Measurements from ENCODE around the gene MKKS. TPM values are rescaled to one million over a fixed set of nuclear protein-coding genes. Genes with fewer than 3 reads are reported as not detected.

Gene MKKS
- total and polyA plus RNA-seq, 2 donors from 2014 or later = 17.8 to 49.2 TPM

DNA sequence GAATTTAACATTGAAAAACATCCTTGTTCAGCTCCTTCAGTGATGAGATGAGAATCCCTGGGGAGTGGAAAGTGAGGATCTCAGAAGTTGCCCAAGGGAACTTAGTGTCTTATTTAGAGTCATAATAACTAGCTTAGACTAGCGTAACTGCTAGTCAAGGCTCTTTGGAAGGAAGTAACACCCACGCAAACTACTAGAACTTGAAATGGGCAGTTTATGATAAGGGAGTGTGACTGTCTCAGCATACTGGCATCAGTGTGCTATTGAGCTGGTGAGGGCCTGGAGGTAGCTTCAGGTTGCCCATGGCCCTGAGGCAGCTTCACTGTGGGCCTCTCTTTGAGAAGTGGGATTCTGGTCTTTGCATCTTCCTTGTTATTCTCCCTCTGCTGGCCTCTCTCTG, 41.2 kb upstream of the MKKS start:
- TF ChIP-seq, protein P1, sequence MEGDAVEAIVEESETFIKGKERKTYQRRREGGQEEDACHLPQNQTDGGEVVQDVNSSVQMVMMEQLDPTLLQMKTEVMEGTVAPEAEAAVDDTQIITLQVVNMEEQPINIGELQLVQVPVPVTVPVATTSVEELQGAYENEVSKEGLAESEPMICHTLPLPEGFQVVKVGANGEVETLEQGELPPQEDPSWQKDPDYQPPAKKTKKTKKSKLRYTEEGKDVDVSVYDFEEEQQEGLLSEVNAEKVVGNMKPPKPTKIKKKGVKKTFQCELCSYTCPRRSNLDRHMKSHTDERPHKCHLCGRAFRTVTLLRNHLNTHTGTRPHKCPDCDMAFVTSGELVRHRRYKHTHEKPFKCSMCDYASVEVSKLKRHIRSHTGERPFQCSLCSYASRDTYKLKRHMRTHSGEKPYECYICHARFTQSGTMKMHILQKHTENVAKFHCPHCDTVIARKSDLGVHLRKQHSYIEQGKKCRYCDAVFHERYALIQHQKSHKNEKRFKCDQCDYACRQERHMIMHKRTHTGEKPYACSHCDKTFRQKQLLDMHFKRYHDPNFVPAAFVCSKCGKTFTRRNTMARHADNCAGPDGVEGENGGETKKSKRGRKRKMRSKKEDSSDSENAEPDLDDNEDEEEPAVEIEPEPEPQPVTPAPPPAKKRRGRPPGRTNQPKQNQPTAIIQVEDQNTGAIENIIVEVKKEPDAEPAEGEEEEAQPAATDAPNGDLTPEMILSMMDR (IDR thresholded peaks at IDR 0.05; ENCODE audit: borderline replicate concordance, extremely low read depth, insufficient read depth) = no peak
- Histone ChIP-seq H3K36me3 (ENCODE audit: control insufficient read depth in 2 of 3, insufficient read depth in 3 of 3, low read length in 3 of 3) (no peaks in the 10 kb centered on the region), H3K27ac (ENCODE audit: low read depth in 2 of 2, low read length in 2 of 2) (no peak overlapping the region), H3K4me3 (ENCODE audit: low read length in 3 of 3) (no peak overlapping the region), H3K27me3 (ENCODE audit: control insufficient read depth, insufficient read depth, low read length) (no peaks in the 10 kb centered on the region), H3K9ac (ENCODE audit: low read length in 3 of 3) (no peak overlapping the region), H3K9me3 (ENCODE audit: control insufficient read depth in 2 of 3, insufficient read depth in 1 of 3, low read length in 3 of 3) (no peaks in the 10 kb centered on the region), H3K4me1 (ENCODE audit: control insufficient read depth in 2 of 3, insufficient read depth in 2 of 3, low read depth in 1 of 3, low read length in 3 of 3) (no peaks in the 10 kb centered on the region)
- DNase-seq (no peak), FAIRE-seq (no peak)
- intact Hi-C loops (cut with DNase I) = no loop called here

DNA sequence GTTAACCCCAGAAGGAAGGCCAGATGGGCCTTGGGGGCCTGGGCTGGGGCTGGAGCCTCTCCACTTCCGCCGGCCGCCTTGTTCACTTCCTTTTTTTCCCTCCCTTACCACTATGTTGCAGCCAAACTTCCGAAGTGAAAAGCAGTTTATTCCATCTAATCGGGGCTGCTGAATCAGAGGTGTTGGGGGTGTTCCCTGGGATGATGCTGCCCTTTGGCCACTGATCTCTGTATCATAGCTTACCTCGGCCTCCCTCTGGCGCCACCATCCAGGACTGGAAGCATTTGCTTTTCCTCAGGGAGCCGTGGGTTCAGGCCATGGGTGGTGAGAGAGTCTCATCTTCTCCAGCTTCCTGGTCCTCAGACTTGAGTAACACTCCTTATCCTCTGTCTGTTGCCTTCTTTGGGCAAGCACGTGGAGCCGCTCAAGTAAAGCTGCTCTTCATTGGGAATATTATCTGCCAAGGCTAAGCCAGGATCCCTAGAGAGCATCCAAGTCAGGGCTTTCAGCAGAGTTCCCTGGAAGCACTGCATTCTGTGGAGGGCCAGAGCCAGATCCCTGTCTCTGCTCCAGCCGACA, 40.7 kb upstream of the MKKS start:
- TF ChIP-seq, protein P1 (IDR thresholded peaks at IDR 0.05; ENCODE audit: borderline replicate concordance, extremely low read depth, insufficient read depth) = no peak
- no peaks in the 10 kb centered on the region for H3K36me3 ChIP-seq (ENCODE audit: control insufficient read depth in 2 of 3, insufficient read depth in 3 of 3, low read length in 3 of 3)
- intact Hi-C loops (cut with DNase I) = no loop called here
- no peak overlapping the region for H3K9ac ChIP-seq (ENCODE audit: low read length in 3 of 3)
- no peaks in the 10 kb centered on the region for H3K4me1 ChIP-seq (ENCODE audit: control insufficient read depth in 2 of 3, insufficient read depth in 2 of 3, low read depth in 1 of 3, low read length in 3 of 3)
- no peak overlapping the region for H3K27ac ChIP-seq (ENCODE audit: low read depth in 2 of 2, low read length in 2 of 2)
- H3K4me3 ChIP-seq (ENCODE audit: low read length in 3 of 3) = no peak overlapping the region
- FAIRE-seq = no peak
- no peaks in the 10 kb centered on the region for H3K9me3 ChIP-seq (ENCODE audit: control insufficient read depth in 2 of 3, insufficient read depth in 1 of 3, low read length in 3 of 3)
- DNase-seq = no peak
- no peaks in the 10 kb centered on the region for H3K27me3 ChIP-seq (ENCODE audit: control insufficient read depth, insufficient read depth, low read length)

DNA sequence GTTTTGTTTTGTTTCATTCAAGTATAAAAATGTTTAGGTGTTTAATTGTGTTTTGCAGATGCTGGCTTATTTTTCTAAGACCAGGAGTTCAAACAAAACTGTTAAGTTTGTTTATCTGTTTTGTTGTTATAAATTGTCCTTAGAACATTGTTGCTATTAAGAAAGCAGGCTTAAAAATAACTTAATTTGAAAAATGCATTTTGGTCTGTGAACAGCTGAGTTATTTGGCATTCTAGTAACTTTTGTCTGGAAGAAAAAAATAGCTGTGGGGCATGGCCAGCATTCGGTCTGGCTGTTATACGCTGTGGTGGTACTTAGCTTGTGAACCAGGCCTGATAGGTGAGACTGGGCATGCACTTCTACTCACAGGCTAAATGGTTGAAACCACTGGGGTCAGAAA, 38.8 kb upstream of the MKKS start:
- H3K27me3 ChIP-seq (ENCODE audit: control insufficient read depth, insufficient read depth, low read length) = no peaks in the 10 kb centered on the region
- no peaks in the 10 kb centered on the region for H3K4me1 ChIP-seq (ENCODE audit: control insufficient read depth in 2 of 3, insufficient read depth in 2 of 3, low read depth in 1 of 3, low read length in 3 of 3)
- FAIRE-seq (no peak), DNase-seq (no peak)
- no peaks in the 10 kb centered on the region for H3K9me3 ChIP-seq (ENCODE audit: control insufficient read depth in 2 of 3, insufficient read depth in 1 of 3, low read length in 3 of 3)
- no peak overlapping the region for H3K4me3 ChIP-seq (ENCODE audit: low read length in 3 of 3)
- H3K27ac ChIP-seq (ENCODE audit: low read depth in 2 of 2, low read length in 2 of 2) = no peak overlapping the region
- no peaks in the 10 kb centered on the region for H3K36me3 ChIP-seq (ENCODE audit: control insufficient read depth in 2 of 3, insufficient read depth in 3 of 3, low read length in 3 of 3)
- TF ChIP-seq, protein P1 (IDR thresholded peaks at IDR 0.05; ENCODE audit: borderline replicate concordance, extremely low read depth, insufficient read depth) = no peak
- H3K9ac ChIP-seq (ENCODE audit: low read length in 3 of 3) = no peak overlapping the region
- intact Hi-C loops (cut with DNase I) = no loop called here

DNA sequence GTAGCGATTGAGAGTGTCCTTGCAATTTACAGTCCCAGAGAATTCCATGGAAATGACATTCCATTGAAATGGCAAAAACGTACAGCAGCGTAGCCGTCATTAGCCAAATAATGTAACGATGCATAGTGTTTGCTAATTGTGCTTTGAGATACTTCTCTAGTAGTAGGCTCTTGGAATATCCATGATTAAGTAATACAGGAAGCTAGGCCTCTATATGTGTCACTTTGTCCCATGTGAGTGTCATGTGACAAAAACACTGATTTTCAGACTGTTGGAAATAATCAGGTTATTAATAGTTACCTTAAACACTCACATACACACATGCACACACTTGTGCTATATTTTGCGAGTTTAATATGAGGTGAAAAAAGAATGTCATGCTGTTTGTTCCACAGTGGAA, 36.3 kb upstream of the MKKS start:
- TF ChIP-seq, protein P1 (IDR thresholded peaks at IDR 0.05; ENCODE audit: borderline replicate concordance, extremely low read depth, insufficient read depth) = no peak
- Histone ChIP-seq H3K27me3 (ENCODE audit: control insufficient read depth, insufficient read depth, low read length) (no peaks in the 10 kb centered on the region), H3K27ac (ENCODE audit: low read depth in 2 of 2, low read length in 2 of 2) (no peak overlapping the region), H3K9ac (ENCODE audit: low read length in 3 of 3) (no peak overlapping the region), H3K9me3 (ENCODE audit: control insufficient read depth in 2 of 3, insufficient read depth in 1 of 3, low read length in 3 of 3) (no peaks in the 10 kb centered on the region), H3K4me1 (ENCODE audit: control insufficient read depth in 2 of 3, insufficient read depth in 2 of 3, low read depth in 1 of 3, low read length in 3 of 3) (no peaks in the 10 kb centered on the region), H3K36me3 (ENCODE audit: control insufficient read depth in 2 of 3, insufficient read depth in 3 of 3, low read length in 3 of 3) (no peaks in the 10 kb centered on the region), H3K4me3 (ENCODE audit: low read length in 3 of 3) (no peak overlapping the region)
- FAIRE-seq (no peak), DNase-seq (no peak)
- intact Hi-C loops (cut with DNase I) = no loop called here

Data from kidney (tissue), 14 donors.